ENCODE results near the gene EPN2.
"Not testable (repeated sequence)": the region's sequence is repeated elsewhere in the genome, so short reads cannot be mapped to it uniquely, and the experiment has no call there.

GRCh38 chr17:19218914-19219313 is 18.3 kb upstream of the EPN2 start:
- not testable (repeated sequence) for TF ChIP-seq JUND (IDR thresholded peaks at IDR 0.05); EZH2 (IDR thresholded peaks at IDR 0.05); CTCF (IDR thresholded peaks at IDR 0.05 in 2 of 3, conservative IDR thresholded peaks at IDR 0.05 in 1 of 3; ENCODE audit: borderline replicate concordance in 1 of 3, insufficient read depth in 1 of 3, low read depth in 2 of 3, low read length in 2 of 3); SRF (IDR thresholded peaks at IDR 0.05; ENCODE audit: low read depth); POLR2AphosphoS5 (IDR thresholded peaks at IDR 0.05; ENCODE audit: low read depth, low read length); ELF1 (IDR thresholded peaks at IDR 0.05; ENCODE audit: borderline replicate concordance, low read depth); ZFX (IDR thresholded peaks at IDR 0.05)
